H1 (cell line): ENCODE data around the gene NECAB3. TPM values are rescaled to one million over a fixed set of nuclear protein-coding genes. Genes with fewer than 3 reads are reported as not detected.

Source experiments
- CTCF ChIA-PET: fragments of 300-600 bp; sonication (Branson Sonifier 250); formaldehyde crosslinking; loops from one replicate; lab custom pipeline; 2021; ENCODE audit not compliant: partially characterized antibody; lab: Charles Lee
- POLR2A ChIA-PET: fragments of 300-600 bp; sonication (Branson Sonifier 250); formaldehyde crosslinking; loops from one replicate; lab custom pipeline; 2021; ENCODE audit warnings: inconsistent platforms; ENCODE audit not compliant: partially characterized antibody; lab: Charles Lee
- DNase-seq, 2 experiments: peaks; one replicate each; pipeline versions ENCODE4 v3.0.0 to v3.0.0-alpha.2; 2010 to 2022; ENCODE audit warnings: low spot score in 2 of 2, low read depth in 1 of 2, mixed read lengths in 1 of 2
- FAIRE-seq: peaks from 2 replicates; lab custom pipeline; 2011; peaks lifted over from hg19 to GRCh38; lab: Jason Lieb, UNC
- H2AFZ ChIP-seq: 2 replicates; pipeline ENCODE4 v1.8.1; 2012; ENCODE audit warnings: low read length, inconsistent platforms
- H2AK5ac ChIP-seq: 2 replicates; pipeline ENCODE4 v1.6.1; 2013; ENCODE audit warnings: low read depth, low read length
- H2BK120ac ChIP-seq: replicated peaks from 2 replicates; pipeline ENCODE3; 2013; ENCODE audit warnings: low read depth, low read length, inconsistent platforms
- H2BK12ac ChIP-seq: 2 replicates; pipeline ENCODE4 v1.6.1; 2013; ENCODE audit warnings: low read depth, low read length
- H2BK15ac ChIP-seq: 2 replicates; pipeline ENCODE4 v1.6.1; 2013; ENCODE audit warnings: low read length
- H2BK20ac ChIP-seq: 2 replicates; pipeline ENCODE4 v1.6.1; 2013; ENCODE audit warnings: low read length
- H2BK5ac ChIP-seq: 2 replicates; pipeline ENCODE4 v1.6.1; 2013; ENCODE audit warnings: low read depth, low read length
- H3K14ac ChIP-seq: 2 replicates; pipeline ENCODE4 v1.6.1; 2013; ENCODE audit warnings: inconsistent platforms; ENCODE audit not compliant: insufficient read length
- H3K18ac ChIP-seq: 2 replicates; pipeline ENCODE4 v1.6.1; 2013; ENCODE audit warnings: low read length; ENCODE audit errors: extremely low read depth
- H3K23ac ChIP-seq: 2 replicates; pipeline ENCODE4 v1.6.1; 2013; ENCODE audit warnings: inconsistent platforms; ENCODE audit not compliant: insufficient read length
- H3K23me2 ChIP-seq: 2 replicates; pipeline ENCODE4 v1.6.1; 2013; ENCODE audit warnings: low read depth, low read length
- H3K27ac ChIP-seq: 2 replicates; pipeline ENCODE4 v1.6.1; 2011; ENCODE audit warnings: low read depth, low read length, inconsistent platforms
- H3K27me3 ChIP-seq, 4 experiments: replicated peaks in 1 of 4; 1 replicate in 1 of 4; 2 replicates in 3 of 4; pipeline versions ENCODE4 v1.6.1 to v1.8.1; 2011 to 2013; ENCODE audit warnings: low read length in 3 of 4, mild to moderate bottlenecking in 3 of 4, inconsistent platforms in 2 of 4, mixed read lengths in 2 of 4, moderate library complexity in 1 of 4; ENCODE audit not compliant: control insufficient read depth in 3 of 4, insufficient read depth in 3 of 4; ENCODE audit errors: extremely low read depth in 1 of 4
- H3K36me3 ChIP-seq, 4 experiments: 2 replicates each; pipeline versions ENCODE4 v1.6.1 to v1.8.1; 2011 to 2013; ENCODE audit warnings: mild to moderate bottlenecking in 4 of 4, low read length in 3 of 4, moderate library complexity in 2 of 4, control low read depth in 1 of 4, inconsistent platforms in 1 of 4; ENCODE audit not compliant: insufficient read depth in 4 of 4, control insufficient read depth in 2 of 4
- H3K4ac ChIP-seq: replicated peaks from 2 replicates; pipeline ENCODE3; 2013; ENCODE audit warnings: low read length, low read depth, mixed read lengths, inconsistent platforms; ENCODE audit not compliant: insufficient read length
- H3K4me1 ChIP-seq, 4 experiments: replicated peaks in 1 of 4; 1 replicate in 1 of 4; 2 replicates in 3 of 4; pipeline versions ENCODE4 v1.6.1 to v1.8.1; 2011 to 2013; ENCODE audit warnings: low read length in 3 of 4, inconsistent platforms in 2 of 4, mixed read lengths in 1 of 4; ENCODE audit not compliant: insufficient read depth in 4 of 4, control insufficient read depth in 3 of 4
- H3K4me2 ChIP-seq, 2 experiments: 2 replicates each; pipeline versions ENCODE4 v1.6.1 to v1.8.1; 2011 to 2013; ENCODE audit warnings: low read depth in 2 of 2, low read length in 2 of 2, control low read depth in 1 of 2, inconsistent platforms in 1 of 2, mild to moderate bottlenecking in 1 of 2; ENCODE audit not compliant: insufficient read depth in 1 of 2
- H3K4me3 ChIP-seq, 4 experiments: fragments of 200-600, 300-600 bp in 1 of 4; sonication (generic), shearing (Covaris generic), sonication (Bioruptor Twin) in 1 of 4; 2 replicates each; pipeline versions ENCODE4 v1.5.1 to v1.8.1; 2011 to 2016; ENCODE audit warnings: low read length in 4 of 4, low read depth in 3 of 4, control low read depth in 2 of 4, inconsistent platforms in 2 of 4, mild to moderate bottlenecking in 2 of 4, mixed read lengths in 1 of 4, moderate library complexity in 1 of 4; ENCODE audit not compliant: insufficient read depth in 2 of 4; ENCODE audit errors: extremely low read depth in 1 of 4
- H3K56ac ChIP-seq: replicated peaks from 2 replicates; pipeline ENCODE3; 2013; ENCODE audit warnings: low read depth, mild to moderate bottlenecking, mixed read lengths, low read length, inconsistent platforms; ENCODE audit not compliant: insufficient read length
- H3K79me1 ChIP-seq: 2 replicates; pipeline ENCODE4 v1.6.1; 2013; ENCODE audit warnings: low read depth, low read length, control low read depth
- H3K79me2 ChIP-seq, 2 experiments: 2 replicates each; pipeline versions ENCODE4 v1.6.1 to v1.8.1; 2012 to 2013; ENCODE audit warnings: low read length in 2 of 2, mild to moderate bottlenecking in 2 of 2, inconsistent platforms in 1 of 2; ENCODE audit not compliant: insufficient read depth in 2 of 2, control insufficient read depth in 1 of 2
- H3K9ac ChIP-seq, 4 experiments: replicated peaks in 1 of 4; 1 replicate in 1 of 4; 2 replicates in 3 of 4; pipeline versions ENCODE4 v1.6.1 to v1.8.1; 2011 to 2013; ENCODE audit warnings: low read depth in 3 of 4, low read length in 3 of 4, control low read depth in 2 of 4, mild to moderate bottlenecking in 2 of 4, moderate library complexity in 2 of 4, inconsistent platforms in 1 of 4; ENCODE audit errors: extremely low read depth in 1 of 4
- H3K9me3 ChIP-seq, 2 experiments: 2 replicates each; pipeline versions ENCODE4 v1.6.1 to v1.8.1; 2012 to 2013; ENCODE audit warnings: mild to moderate bottlenecking in 2 of 2, moderate library complexity in 2 of 2, control low read depth in 1 of 2, inconsistent platforms in 1 of 2, low read depth in 1 of 2, low read length in 1 of 2, mixed read lengths in 1 of 2; ENCODE audit not compliant: insufficient read depth in 2 of 2
- H4K20me1 ChIP-seq, 2 experiments: replicated peaks in 1 of 2; 2 replicates each; pipeline versions ENCODE3 to v1.8.1; 2011 to 2013; ENCODE audit warnings: inconsistent platforms in 2 of 2, low read length in 2 of 2, mild to moderate bottlenecking in 1 of 2; ENCODE audit not compliant: insufficient read depth in 2 of 2, control insufficient read depth in 1 of 2
- H4K5ac ChIP-seq: 2 replicates; pipeline ENCODE4 v1.6.1; 2013; ENCODE audit warnings: low read length, low read depth, mixed read lengths, inconsistent platforms; ENCODE audit not compliant: insufficient read length
- H4K8ac ChIP-seq: 2 replicates; pipeline ENCODE4 v1.8.0; 2013; ENCODE audit warnings: mild to moderate bottlenecking, moderate library complexity, low read length, inconsistent platforms; ENCODE audit not compliant: insufficient read depth; ENCODE audit errors: extremely low read depth
- H4K91ac ChIP-seq: replicated peaks from 2 replicates; pipeline ENCODE3; 2013; ENCODE audit warnings: low read length, mixed read lengths, inconsistent platforms; ENCODE audit not compliant: insufficient read length
- CREB1 ChIP-seq: IDR thresholded peaks from 2 replicates; pipeline ENCODE4 v1.6.1; 2012; ENCODE audit warnings: inconsistent platforms
- E2F6 ChIP-seq: IDR thresholded peaks from 2 replicates; pipeline ENCODE4 v1.6.1; 2012; ENCODE audit warnings: inconsistent platforms
- KDM4A ChIP-seq: IDR thresholded peaks from one replicate; pipeline ENCODE4 v1.7.1; 2012; ENCODE audit warnings: low read depth, mild to moderate bottlenecking, moderate library complexity, low read length, inconsistent platforms; ENCODE audit not compliant: severe bottlenecking
- POU5F1 ChIP-seq: IDR thresholded peaks from 2 replicates; pipeline ENCODE4 v1.6.1; 2011; ENCODE audit warnings: low read depth, mild to moderate bottlenecking, low read length, moderate library complexity
- RFX5 ChIP-seq: IDR thresholded peaks from 2 replicates; pipeline ENCODE4 v1.6.1; 2011; ENCODE audit warnings: low read depth, low read length, improper control_type of control experiment, borderline replicate concordance
- SAP30 ChIP-seq: fragments of 300-600 bp; sonication (generic); IDR thresholded peaks from 2 replicates; pipeline ENCODE4 v1.7.1; 2012; ENCODE audit warnings: low read length, moderate library complexity, mild to moderate bottlenecking, inconsistent platforms; ENCODE audit not compliant: insufficient read depth, insufficient replicate concordance
- SIRT6 ChIP-seq: IDR thresholded peaks from one replicate; pipeline ENCODE4 v1.7.1; 2012; ENCODE audit warnings: low read length, inconsistent platforms
- SP2 ChIP-seq: IDR thresholded peaks from 2 replicates; pipeline ENCODE4 v1.6.1; 2012; ENCODE audit warnings: mild to moderate bottlenecking, low read length, inconsistent platforms
- TAF7 ChIP-seq: optimal IDR thresholded peaks from 2 replicates; pipeline ENCODE3; 2011; ENCODE audit warnings: low read depth, mild to moderate bottlenecking, inconsistent platforms, low read length, moderate library complexity, borderline replicate concordance
- WGBS, 2 experiments: shearing (Covaris generic) in 1 of 2; methylation state at CpG; one replicate each; pipeline versions ENCODE4 v1.1.6 to v1.1.7; 2013 to 2015; ENCODE audit warnings: low lambda C conversion rate in 2 of 2, mixed read lengths in 2 of 2, inconsistent platforms in 1 of 2, low coverage in 1 of 2, missing lambda C conversion rate in 1 of 2; ENCODE audit not compliant: insufficient replicate concordance in 2 of 2, insufficient coverage in 1 of 2, insufficient read length in 1 of 2; ENCODE audit errors: extremely low coverage in 1 of 2, missing lambda C conversion rate in 1 of 2; 5-methylcytosine and 5-hydroxymethylcytosine counted together
- polyA plus RNA-seq, 7 experiments: library from polyadenylated mRNA; depleted of rRNA in 3 of 7; stranded (reverse) in 5 of 7; unstranded in 2 of 7; fragments of >200 nt in 5 of 7; fragments of 200-250 nt in 2 of 7; gene quantifications; 1 replicate in 5 of 7; 2 replicates in 1 of 7; 4 replicates in 1 of 7; pipeline versions ENCODE4 v1.2.1 to v1.2.3, GENCODE V29; 2011 to 2013; ENCODE audit warnings: missing spikeins in 2 of 7, mixed read lengths in 2 of 7
- total RNA-seq: library from RNA; stranded (reverse); fragmentation: NEBNext Ultra II Directional; extraction: Animal tissue kit (Norgen Biotek cat#: 25700); gene quantifications from 2 replicates; pipeline ENCODE4 v1.2.1, GENCODE V29; 2021

NECAB3 gene
- total and polyA plus RNA-seq, 2 of the 8 experiments (the other 6 are each of a cell fraction or from before 2014, with no cell fraction given): 20.5 to 46.2 TPM

- H4K8ac ChIP-seq: no peak overlapping the region
- peak overlapping the region in 2 of 4 experiments; percentile 4 to 17; a peak in 2 of 7 replicates for H3K9ac ChIP-seq
- no peak overlapping the region for H3K56ac ChIP-seq
- H3K27me3 ChIP-seq: no peaks in the 10 kb centered on the region
- H2BK20ac ChIP-seq: no peak overlapping the region
- no peak overlapping the region for H4K91ac ChIP-seq
- peaks cover 8 to 37% of the 10 kb centered on the region in 2 experiments for H4K20me1 ChIP-seq
- peak overlapping the region; percentile 52 to 77 (median 66); a peak in 7 of 8 replicates for H3K4me3 ChIP-seq
- FAIRE-seq (no peak), DNase-seq (no peak)
- H2BK15ac ChIP-seq: no peak overlapping the region
- H3K27ac ChIP-seq: no peak overlapping the region
- 0 out of 4 replicates have a peak, but pooled peaks cover 0 to 2% of the 10 kb centered on the region in 2 experiments for H3K79me2 ChIP-seq
- H2BK12ac ChIP-seq: no peak overlapping the region
- no peak overlapping the region for H3K14ac ChIP-seq
- POLR2A ChIA-PET: interaction anchor here (0.5 to 17.9 kb wide), 9 partner anchors 4 to 52 kb away, joined by 3 to 245 read pairs (median 6); partner anchors contain the start of genes ACTL10, C20orf144, E2F1 and NECAB3
- H2AFZ ChIP-seq: 0 out of 2 replicates have a peak overlapping the region, but pooled peaks have one; percentile 12
- no peak overlapping the region for H3K23ac ChIP-seq
- peaks cover 13% of the 10 kb centered on the region for H3K23me2 ChIP-seq
- no peak overlapping the region for H2BK5ac ChIP-seq
- TF ChIP-seq SP2 (no peak), SAP30 (no peak), E2F6 (no peak), SIRT6 (no peak), RFX5 (no peak), TAF7 (no peak), CREB1 (no peak), KDM4A (no peak), POU5F1 (no peak)
- WGBS, 2 experiments: 53% methylated on average over 16 of the region's 16 CpGs; no CpG with 5 or more reads in 1 of the 2 experiments
- H3K9me3 ChIP-seq: no peaks in the 10 kb centered on the region
- peaks cover 0 to 22% (median 11%) of the 10 kb centered on the region in 4 experiments; a peak in 4 of 7 replicates for H3K4me1 ChIP-seq
- no peak overlapping the region for H4K5ac ChIP-seq
- no peak overlapping the region for H2BK120ac ChIP-seq
- H3K79me1 ChIP-seq: no peaks in the 10 kb centered on the region
- H3K36me3 ChIP-seq: peaks cover 19 to 34% (median 31%) of the 10 kb centered on the region in 4 experiments; a peak in 6 of 8 replicates
- no peak overlapping the region; the same call in 1 of the 2 replicates for H2AK5ac ChIP-seq
- peak overlapping the region; percentile 85 to 97 for H3K4me2 ChIP-seq
- CTCF ChIA-PET: interaction anchor here (1.2 to 1.5 kb wide), 4 partner anchors 15 to 75 kb away, joined by 3 to 5 read pairs (median 4); no protein-coding TSS in a partner anchor
- H3K18ac ChIP-seq: 0 out of 2 replicates have a peak overlapping the region, but pooled peaks have one; percentile 3
- H3K4ac ChIP-seq: peak overlapping the region; percentile 29
Observed at GRCh38 chr20:33675136-33675959, 1.1 kb upstream of the NECAB3 start.
